Caki2 (cell line): ENCODE measurements around the gene PDE4D. TPM values are rescaled to one million over a fixed set of nuclear protein-coding genes. Genes with fewer than 3 reads are reported as not detected.

Experiments used
- DNase-seq: peaks from one replicate; pipeline ENCODE4 v3.0.0-alpha.2; 2015; ENCODE audit warnings: low read depth
- in situ Hi-C: cut with HindIII; loops from 2 replicates; pipeline ENCODE4 v1.10.0; 2016; ENCODE audit warnings: low sequenced_read_pairs, low pct_unique_long_range_greater_than_20kb, mixed read lengths
- total RNA-seq: library from RNA; depleted of rRNA; stranded (reverse); fragments of >200 nt; shearing (Covaris generic); gene quantifications from 2 replicates; pipeline ENCODE4 v1.2.3, GENCODE V29; 2014; ENCODE audit warnings: low replicate concordance

Gene PDE4D
- total RNA-seq, 1 experiment from 2014 or later, result 19.4 TPM

- in situ Hi-C loops, result no loop called here
- DNase-seq, result no peak
Observed at GRCh38 chr5:59275510-59276324, 617.8 kb downstream of the PDE4D start.

- DNase-seq, result no peak
- in situ Hi-C loops, result no loop called here
Observed at GRCh38 chr5:59275170-59275509, 618.4 kb downstream of the PDE4D start.

GRCh38 chr5:59274106-59274636 lies 619.4 kb downstream of the PDE4D start:
- no peak for DNase-seq
- in situ Hi-C loops, result no loop called here

GRCh38 chr5:59272809-59273427 lies 620.6 kb downstream of the PDE4D start:
- no peak for DNase-seq
- in situ Hi-C loops, result no loop called here

- in situ Hi-C loops, result no loop called here
- no peak for DNase-seq
Observed at GRCh38 chr5:59268756-59269415, 624.6 kb downstream of the PDE4D start.

GRCh38 chr5:59267033-59267432 lies 626.5 kb downstream of the PDE4D start:
- no peak for DNase-seq
- in situ Hi-C loops, result no loop called here

GRCh38 chr5:59266410-59266809 lies 627.1 kb downstream of the PDE4D start:
- no peak for DNase-seq
- in situ Hi-C loops, result no loop called here

- in situ Hi-C loops, result no loop called here
- no peak for DNase-seq
Observed at GRCh38 chr5:59264639-59265245, 628.8 kb downstream of the PDE4D start.

- in situ Hi-C loops, result no loop called here
- DNase-seq, result no peak
Observed at GRCh38 chr5:59264013-59264412, 629.5 kb downstream of the PDE4D start.

- no peak for DNase-seq
- in situ Hi-C loops, result no loop called here
Observed at GRCh38 chr5:59261969-59262368, 631.6 kb downstream of the PDE4D start.

GRCh38 chr5:59260973-59261372 lies 632.6 kb downstream of the PDE4D start:
- in situ Hi-C loops, result no loop called here
- DNase-seq, result no peak

GRCh38 chr5:59260200-59260599 lies 633.3 kb downstream of the PDE4D start:
- in situ Hi-C loops, result no loop called here
- no peak for DNase-seq

- DNase-seq, result no peak
- in situ Hi-C loops, result no loop called here
Observed at GRCh38 chr5:59259237-59259636, 634.3 kb downstream of the PDE4D start.

- DNase-seq, result no peak
- in situ Hi-C loops, result no loop called here
Observed at GRCh38 chr5:59257488-59258400, 635.8 kb downstream of the PDE4D start.

- in situ Hi-C loops, result no loop called here
- DNase-seq, result no peak
Observed at GRCh38 chr5:59256331-59256730, 637.2 kb downstream of the PDE4D start.

GRCh38 chr5:59254055-59254687 lies 639.4 kb downstream of the PDE4D start:
- in situ Hi-C loops, result no loop called here
- no peak for DNase-seq

GRCh38 chr5:59253625-59254024 lies 639.9 kb downstream of the PDE4D start:
- no peak for DNase-seq
- in situ Hi-C loops, result no loop called here
